ENCODE data around the gene OXA1L.

- no peak for TF ChIP-seq ZNF274 (IDR thresholded peaks at IDR 0.05; ENCODE audit: low read depth, low read length)
- no peak for TF ChIP-seq SUZ12 (IDR thresholded peaks at IDR 0.05; ENCODE audit: extremely low read depth, insufficient read depth, insufficient read length)
- TF ChIP-seq YY1 (IDR thresholded peaks at IDR 0.05; ENCODE audit: insufficient read depth, insufficient read length) = no peak
These were observed 32.0 kb downstream of the OXA1L start for GRCh38 chr14:22798528-22798927.
